KOPT-K1 (cell line): ENCODE data around the gene ZNF587B.
"Not testable (repeated sequence)": the region's sequence is repeated elsewhere in the genome, so short reads cannot be mapped to it uniquely, and the experiment has no call there.

ENCODE experiments used
- H3K27ac ChIP-seq: fragments of 200-600 bp; sonication (generic); 2 replicates; pipeline ENCODE4 v1.5.1; 2016; ENCODE audit warnings: antibody characterized with exemption, mild to moderate bottlenecking, low read depth, low read length; ENCODE audit not compliant: poor library complexity, severe bottlenecking
- H3K36me3 ChIP-seq: fragments of 200-600 bp; sonication (generic); 2 replicates; pipeline ENCODE4 v1.5.1; 2017; ENCODE audit warnings: antibody characterized with exemption, mild to moderate bottlenecking, low read length, moderate library complexity; ENCODE audit not compliant: insufficient read depth
- H3K9me3 ChIP-seq: fragments of 200-600 bp; sonication (generic); 2 replicates; pipeline ENCODE4 v1.5.1; 2017; ENCODE audit warnings: antibody characterized with exemption, low read length, mild to moderate bottlenecking; ENCODE audit not compliant: insufficient read depth, poor library complexity, severe bottlenecking

ZNF587B gene

GRCh38 chr19:57813919-57814504 lies 16.1 kb upstream of the ZNF587B start:
- peak overlapping the region; percentile 67 for H3K27ac ChIP-seq
- peaks cover 30% of the 10 kb centered on the region for H3K36me3 ChIP-seq
- H3K9me3 ChIP-seq, result no peaks in the 10 kb centered on the region

DNA sequence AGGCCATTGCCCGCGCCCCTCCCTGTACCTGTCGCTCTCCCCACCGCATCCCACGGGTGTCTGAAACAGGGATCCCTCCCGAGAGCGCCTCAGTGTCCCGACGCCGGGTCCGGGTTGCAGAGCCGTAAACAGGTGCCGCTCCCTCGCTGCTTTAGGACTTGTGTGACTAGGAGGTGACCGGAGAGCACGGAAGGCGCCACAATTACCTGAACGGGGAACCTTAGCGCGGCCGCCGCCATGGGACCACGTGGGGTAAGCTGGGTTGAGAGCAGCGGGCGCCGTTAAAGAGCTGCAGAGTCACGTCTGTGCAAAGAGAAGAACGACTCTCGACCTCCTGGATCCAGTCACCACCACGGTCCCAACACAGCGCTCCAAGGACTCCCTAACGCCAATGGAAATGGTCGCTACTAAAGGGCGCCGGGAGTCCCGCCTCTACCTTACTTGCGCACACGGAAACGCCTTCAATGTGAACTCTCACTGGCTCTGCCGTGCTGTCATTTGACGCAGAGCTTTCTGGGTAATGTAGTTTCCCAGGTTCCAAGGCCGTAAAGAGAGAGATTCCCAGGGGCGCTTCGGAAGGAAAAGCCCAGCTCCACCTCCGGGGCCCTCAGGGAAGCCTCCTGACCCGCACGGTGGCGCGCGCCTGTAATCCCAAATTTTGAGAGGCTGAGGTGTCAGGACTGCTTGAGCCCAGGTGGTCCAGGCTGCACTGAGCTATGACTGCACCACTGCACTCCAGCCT lies 15.4 kb upstream of the ZNF587B start, which contains the start of gene ZNF552:
ZNF552 (minus strand) TSS at position 409 of the 742 bp plus-strand sequence; CDS start at position 239, 170 bp downstream.
- H3K27ac ChIP-seq, result peak within 1 kb of the TSS; percentile 67
- H3K9me3 ChIP-seq, result no peaks in the 10 kb centered on the region
- H3K36me3 ChIP-seq, result peaks cover 24% of the 10 kb centered on the region

DNA sequence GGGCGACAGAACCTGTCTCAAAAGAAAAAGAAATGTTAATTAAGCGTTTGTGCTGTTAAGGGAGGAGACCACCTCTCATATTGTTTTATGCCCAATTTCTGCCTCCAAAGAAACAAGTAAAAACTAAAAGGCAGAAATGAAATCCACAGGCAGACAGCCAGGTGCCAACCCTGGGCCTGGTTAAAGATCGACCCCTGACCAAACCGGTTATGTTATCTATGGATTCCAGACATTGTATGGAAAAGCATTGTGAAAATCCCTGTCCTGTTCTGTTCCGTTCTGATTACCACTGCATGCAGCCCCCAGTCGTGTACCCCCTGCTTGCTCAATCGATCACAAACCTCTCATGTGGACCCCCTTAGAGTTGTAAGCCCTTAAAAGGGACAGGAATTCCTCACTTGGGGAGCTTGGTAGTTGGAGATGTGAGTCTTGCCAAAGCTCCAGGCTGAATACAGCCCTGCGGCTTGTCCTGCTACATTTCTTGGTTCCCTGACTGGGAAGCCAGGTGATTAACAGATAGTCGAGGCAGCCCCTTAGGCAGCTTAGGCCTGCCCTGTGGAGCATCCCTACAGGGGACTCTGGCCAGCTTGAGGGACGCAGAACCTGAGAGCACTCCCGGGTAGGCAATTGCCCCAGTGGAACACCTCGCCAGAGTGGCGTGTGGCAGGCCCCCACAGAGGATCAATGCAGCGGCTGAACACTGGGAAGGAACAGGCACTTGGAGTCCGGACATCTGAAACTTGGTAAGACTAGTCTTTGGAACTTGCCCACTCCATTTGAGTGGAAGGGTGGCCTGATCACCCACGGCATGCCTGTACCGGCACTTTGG lies 14.6 kb upstream of the ZNF587B start:
- H3K27ac ChIP-seq, result peak overlapping the region; percentile 67
- no peaks in the 10 kb centered on the region for H3K9me3 ChIP-seq
- H3K36me3 ChIP-seq, result peaks cover 16% of the 10 kb centered on the region

- Histone ChIP-seq H3K27ac (no peak overlapping the region), H3K9me3 (no peaks in the 10 kb centered on the region), H3K36me3 (peaks cover 13% of the 10 kb centered on the region)
Measured at GRCh38 chr19:57816652-57817051, 13.4 kb upstream of the ZNF587B start.

- H3K27ac ChIP-seq, result no peak overlapping the region
- H3K36me3 ChIP-seq, result peaks cover 18% of the 10 kb centered on the region
- no peaks in the 10 kb centered on the region for H3K9me3 ChIP-seq
Measured at GRCh38 chr19:57817976-57818375, 12.1 kb upstream of the ZNF587B start.

DNA sequence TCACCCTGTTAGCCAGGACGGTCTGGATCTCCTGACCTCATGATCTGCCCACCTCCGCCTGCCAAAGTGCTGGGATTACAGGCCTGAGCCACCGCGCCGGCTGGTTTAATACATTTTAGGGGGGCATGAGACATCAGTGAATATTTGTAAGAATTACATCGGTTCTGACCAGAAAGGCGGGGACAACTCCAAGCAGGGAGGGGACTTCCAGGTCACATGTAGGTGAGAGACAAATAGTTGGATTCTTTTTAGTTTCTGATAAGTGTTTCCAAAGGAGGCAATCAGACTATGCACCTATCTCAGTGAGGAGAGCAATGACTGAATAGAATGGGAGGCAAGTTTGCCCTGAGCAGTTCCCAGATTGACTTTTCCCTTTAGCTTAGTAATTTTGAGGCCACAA lies 11.7 kb upstream of the ZNF587B start:
- no peaks in the 10 kb centered on the region for H3K9me3 ChIP-seq
- H3K27ac ChIP-seq, result no peak overlapping the region
- peaks cover 20% of the 10 kb centered on the region for H3K36me3 ChIP-seq

GRCh38 chr19:57819475-57820148 lies 10.5 kb upstream of the ZNF587B start:
- peaks cover 32% of the 10 kb centered on the region for H3K36me3 ChIP-seq
- no peaks in the 10 kb centered on the region for H3K9me3 ChIP-seq
- peak overlapping the region; percentile 76 for H3K27ac ChIP-seq

- Histone ChIP-seq H3K9me3 (no peaks in the 10 kb centered on the region), H3K36me3 (peaks cover 42% of the 10 kb centered on the region), H3K27ac (peak overlapping the region; percentile 76)
Measured at GRCh38 chr19:57820599-57820998, 9.5 kb upstream of the ZNF587B start.

GRCh38 chr19:57821095-57821494 lies 9.0 kb upstream of the ZNF587B start:
- not testable (repeated sequence) for H3K9me3 ChIP-seq
- Histone ChIP-seq H3K27ac (peak overlapping the region; percentile 76), H3K36me3 (peaks cover 47% of the 10 kb centered on the region)

GRCh38 chr19:57821501-57821900 lies 8.6 kb upstream of the ZNF587B start:
- H3K27ac ChIP-seq, H3K9me3 ChIP-seq: not testable (repeated sequence)
- peaks cover 51% of the 10 kb centered on the region for H3K36me3 ChIP-seq

DNA sequence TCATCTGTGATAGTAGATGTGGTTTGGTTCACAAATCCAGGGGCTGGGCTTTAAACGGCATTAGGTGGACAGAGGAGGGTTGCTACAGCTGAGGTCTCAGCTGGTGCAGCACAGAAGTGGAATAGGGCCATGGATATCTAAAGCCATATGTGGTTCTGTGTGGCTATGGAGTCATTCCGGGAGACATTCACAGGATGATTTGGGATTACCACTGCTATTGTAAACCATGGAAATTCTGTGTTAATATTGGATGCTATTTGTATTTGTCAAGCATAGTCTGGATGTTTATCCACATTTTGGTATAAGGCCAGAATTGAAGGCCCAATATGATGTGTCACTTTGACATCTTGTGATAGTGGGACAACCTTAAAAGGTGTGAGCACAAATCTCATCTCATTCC lies 6.9 kb upstream of the ZNF587B start:
- H3K27ac ChIP-seq, result not testable (repeated sequence)

DNA sequence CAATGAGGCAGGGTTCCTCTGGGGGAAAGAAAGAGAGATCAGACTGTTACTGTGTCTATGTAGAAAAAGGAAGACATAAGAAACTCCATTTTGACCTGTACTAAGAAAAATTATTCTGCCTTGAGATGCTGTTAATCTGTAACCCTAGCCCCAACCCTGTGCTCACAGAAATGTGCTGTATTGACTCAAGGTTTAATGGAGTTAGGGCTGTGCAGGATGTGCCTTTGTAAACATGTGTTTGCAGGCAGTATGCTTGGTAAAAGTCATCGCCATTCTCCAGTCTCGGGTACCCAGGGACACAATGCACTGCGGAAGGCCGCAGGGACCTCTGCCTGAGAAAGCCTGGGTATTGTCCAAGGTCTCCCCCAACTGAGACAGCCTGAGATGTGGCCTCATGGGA lies 6.5 kb upstream of the ZNF587B start:
- peaks cover 68% of the 10 kb centered on the region for H3K36me3 ChIP-seq
- H3K9me3 ChIP-seq, H3K27ac ChIP-seq: not testable (repeated sequence)

More for the DNA sequence above, 6.9 kb upstream of the ZNF587B start:
- H3K36me3 ChIP-seq, result peaks cover 64% of the 10 kb centered on the region
- not testable (repeated sequence) for H3K9me3 ChIP-seq

DNA sequence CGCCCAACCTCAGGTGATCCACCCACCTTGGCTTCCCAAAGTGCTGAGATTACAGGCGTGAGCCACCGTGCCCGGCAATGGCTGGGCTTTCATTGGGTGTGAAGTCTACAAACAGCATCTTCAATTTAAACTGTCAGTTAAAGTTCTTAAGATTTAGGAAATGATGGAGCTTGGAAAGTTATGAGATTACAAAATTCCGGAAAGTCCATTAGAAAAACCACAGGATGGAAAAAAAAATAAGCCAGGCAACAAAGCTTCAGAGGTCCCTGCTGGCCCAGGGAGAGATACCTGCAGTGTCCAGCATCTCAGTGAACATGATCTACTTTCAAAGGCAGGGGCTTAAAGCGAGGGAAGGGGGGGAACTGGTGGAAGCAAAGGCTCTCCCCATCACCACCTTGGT lies 4.6 kb upstream of the ZNF587B start:
- no peak overlapping the region for H3K27ac ChIP-seq
- peaks cover 73% of the 10 kb centered on the region for H3K36me3 ChIP-seq
- no peaks in the 10 kb centered on the region for H3K9me3 ChIP-seq

GRCh38 chr19:57829316-57829715 lies 783 bp upstream of the ZNF587B start:
- no peak overlapping the region for H3K27ac ChIP-seq

DNA sequence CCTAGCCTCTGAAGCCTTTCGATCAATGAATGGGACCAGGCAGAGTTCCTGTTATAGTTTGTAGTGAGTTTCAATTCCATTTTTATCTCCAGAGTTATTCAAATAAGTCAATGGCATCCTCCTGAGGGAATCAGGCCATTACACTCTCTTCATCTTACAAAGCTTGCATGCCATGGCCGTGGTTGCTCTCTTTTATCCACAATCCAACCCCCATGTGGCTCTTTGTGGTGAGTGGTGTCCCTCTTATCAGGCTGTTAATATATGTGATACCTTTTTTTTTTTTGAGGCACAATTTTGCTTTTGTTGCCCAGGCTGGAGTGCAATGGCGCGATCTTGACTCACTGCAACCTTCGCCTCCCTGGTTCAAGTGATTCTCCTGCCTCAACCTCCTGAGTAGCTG lies 6.9 kb downstream of the ZNF587B start:
- H3K36me3 ChIP-seq, result peaks cover 61% of the 10 kb centered on the region
- H3K27ac ChIP-seq, H3K9me3 ChIP-seq: not testable (repeated sequence)

More at GRCh38 chr19:57829316-57829715, 783 bp upstream of the ZNF587B start:
- Histone ChIP-seq H3K9me3 (no peaks in the 10 kb centered on the region), H3K36me3 (peaks cover 63% of the 10 kb centered on the region)
